Tibial nerve (tissue), 4 donors: ENCODE results near the gene CHL1. TPM values are rescaled to one million over a fixed set of nuclear protein-coding genes. Genes with fewer than 3 reads are reported as not detected.

Source experiments
- DNase-seq, 2 donors: peaks; one replicate each; pipeline ENCODE4 v3.0.0-alpha.2; 2019; ENCODE audit warnings: low spot score in 2 of 2
- H3K27ac ChIP-seq, 4 donors: fragments of 200-600 bp; sonication (generic) in 3 of 4; one replicate each; pipeline ENCODE4 v1.5.1; 2017 to 2019; ENCODE audit warnings: mild to moderate bottlenecking in 1 of 4
- H3K27me3 ChIP-seq, 2 donors: fragments of 200-600 bp; sonication (generic) in 1 of 2; one replicate each; pipeline versions ENCODE4 v1.5.1 to v1.6.0; 2017 to 2019
- H3K36me3 ChIP-seq, 3 donors: fragments of 200-600 bp; sonication (generic); one replicate each; pipeline ENCODE4 v1.5.1; 2018 to 2019
- H3K4me1 ChIP-seq, 4 donors: fragments of 200-600 bp; sonication (generic) in 3 of 4; one replicate each; pipeline ENCODE4 v1.5.1; 2017 to 2019
- H3K4me3 ChIP-seq, 4 donors: fragments of 200-600 bp; sonication (generic) in 3 of 4; one replicate each; pipeline ENCODE4 v1.5.1; 2017 to 2019; ENCODE audit warnings: mild to moderate bottlenecking in 1 of 4, moderate library complexity in 1 of 4
- H3K9me3 ChIP-seq, 4 donors: fragments of 200-600 bp; sonication (generic) in 3 of 4; one replicate each; pipeline ENCODE4 v1.5.1; 2017 to 2019
- EP300 ChIP-seq, 2 donors: sonication (generic); formaldehyde crosslinking; IDR thresholded peaks; one replicate each; pipeline ENCODE4 v1.6.1; 2017; ENCODE audit warnings: antibody characterized with exemption in 2 of 2, mild to moderate bottlenecking in 1 of 2
- POLR2A ChIP-seq, 2 donors: fragments of 450-650 bp; IDR thresholded peaks; one replicate each; pipeline ENCODE4 v1.6.1; 2017; ENCODE audit warnings: antibody characterized with exemption in 2 of 2, mild to moderate bottlenecking in 2 of 2, moderate library complexity in 2 of 2
- WGBS, 2 donors: methylation state at CpG; one replicate each; pipeline ENCODE4 v1.1.5; 2018; 5-methylcytosine and 5-hydroxymethylcytosine counted together
- total RNA-seq, 4 donors: library from RNA; depleted of rRNA; stranded (reverse); fragments of >200 nt; gene quantifications; one replicate each; pipeline ENCODE4 v1.1.0, GENCODE V29; 2016
- TF ChIP-seq, protein P1 (sequence below), 5 experiments: fragments of 200-600 bp in 3 of 5; fragments of 450-650 bp in 2 of 5; sonication (generic) in 3 of 5; IDR thresholded peaks; one replicate each; pipeline ENCODE4 v1.5.1; 2016 to 2019; ENCODE audit warnings: antibody characterized with exemption in 5 of 5, mild to moderate bottlenecking in 3 of 5, moderate library complexity in 2 of 5

Gene CHL1
- total RNA-seq, 4 donors from 2014 or later = 156 to 290 (median 235) TPM

DNA sequence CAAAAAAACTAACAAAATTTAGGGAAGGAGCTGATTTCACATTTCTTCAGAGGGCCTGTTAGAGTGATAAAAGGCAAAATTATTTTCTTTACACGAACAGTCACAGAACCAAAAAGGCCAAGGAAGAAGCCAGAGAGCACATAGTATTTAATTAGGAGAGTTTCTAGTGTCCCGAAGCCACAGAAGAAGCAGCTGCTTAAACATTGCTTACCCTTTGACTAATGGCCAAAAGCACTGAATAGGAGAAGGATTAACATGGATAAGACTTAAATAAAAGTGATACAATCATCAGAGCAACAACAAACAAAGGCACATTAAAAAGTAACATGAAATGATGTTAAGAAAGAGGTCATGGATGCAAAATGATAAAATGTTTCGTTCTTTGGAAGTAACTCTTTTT lies 98.6 kb downstream of the CHL1 start:
- Histone ChIP-seq H3K9me3 (no peaks in the 10 kb centered on the region), H3K27me3 (no peaks in the 10 kb centered on the region), H3K4me1 (no peaks in the 10 kb centered on the region), H3K36me3 (no peaks in the 10 kb centered on the region), H3K27ac (no peak overlapping the region), H3K4me3 (no peak overlapping the region)
- no peak for DNase-seq
- TF ChIP-seq, protein P1, sequence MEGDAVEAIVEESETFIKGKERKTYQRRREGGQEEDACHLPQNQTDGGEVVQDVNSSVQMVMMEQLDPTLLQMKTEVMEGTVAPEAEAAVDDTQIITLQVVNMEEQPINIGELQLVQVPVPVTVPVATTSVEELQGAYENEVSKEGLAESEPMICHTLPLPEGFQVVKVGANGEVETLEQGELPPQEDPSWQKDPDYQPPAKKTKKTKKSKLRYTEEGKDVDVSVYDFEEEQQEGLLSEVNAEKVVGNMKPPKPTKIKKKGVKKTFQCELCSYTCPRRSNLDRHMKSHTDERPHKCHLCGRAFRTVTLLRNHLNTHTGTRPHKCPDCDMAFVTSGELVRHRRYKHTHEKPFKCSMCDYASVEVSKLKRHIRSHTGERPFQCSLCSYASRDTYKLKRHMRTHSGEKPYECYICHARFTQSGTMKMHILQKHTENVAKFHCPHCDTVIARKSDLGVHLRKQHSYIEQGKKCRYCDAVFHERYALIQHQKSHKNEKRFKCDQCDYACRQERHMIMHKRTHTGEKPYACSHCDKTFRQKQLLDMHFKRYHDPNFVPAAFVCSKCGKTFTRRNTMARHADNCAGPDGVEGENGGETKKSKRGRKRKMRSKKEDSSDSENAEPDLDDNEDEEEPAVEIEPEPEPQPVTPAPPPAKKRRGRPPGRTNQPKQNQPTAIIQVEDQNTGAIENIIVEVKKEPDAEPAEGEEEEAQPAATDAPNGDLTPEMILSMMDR (IDR thresholded peaks at IDR 0.05) = no peak
- TF ChIP-seq EP300 (IDR thresholded peaks at IDR 0.05) = no peak
- no peak for TF ChIP-seq POLR2A (IDR thresholded peaks at IDR 0.05)
- WGBS, 2 donors = 51 to 67% methylated on average over 3 of the region's 3 CpGs

DNA sequence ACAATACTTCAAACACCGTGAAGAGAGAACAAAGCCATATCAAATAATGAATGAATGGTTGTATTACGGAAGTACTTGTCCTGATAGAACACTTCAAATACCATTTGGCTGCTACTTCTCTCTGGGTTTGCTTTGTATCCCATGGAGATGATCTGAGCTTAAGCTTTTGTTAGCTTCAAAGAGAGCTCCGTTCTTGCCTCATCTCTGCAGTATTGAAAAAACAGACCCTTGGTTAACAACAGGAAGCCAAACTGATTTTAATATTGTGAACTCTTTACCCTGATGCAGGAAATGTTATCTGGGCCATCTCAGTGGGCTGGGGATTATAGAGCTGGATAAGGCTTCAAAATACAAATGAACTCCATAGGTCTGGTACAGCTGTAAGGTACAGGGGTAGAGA lies 101.0 kb downstream of the CHL1 start:
- Histone ChIP-seq H3K4me3 (no peak overlapping the region), H3K36me3 (no peaks in the 10 kb centered on the region), H3K4me1 (no peaks in the 10 kb centered on the region), H3K27ac (no peak overlapping the region), H3K9me3 (no peaks in the 10 kb centered on the region), H3K27me3 (no peaks in the 10 kb centered on the region)
- TF ChIP-seq EP300 (IDR thresholded peaks at IDR 0.05) (no peak), POLR2A (IDR thresholded peaks at IDR 0.05) (no peak)
- TF ChIP-seq, protein P1 (IDR thresholded peaks at IDR 0.05) = no peak
- WGBS, 2 donors = 52 to 58% methylated on average over 3 of the region's 3 CpGs
- no peak for DNase-seq

DNA sequence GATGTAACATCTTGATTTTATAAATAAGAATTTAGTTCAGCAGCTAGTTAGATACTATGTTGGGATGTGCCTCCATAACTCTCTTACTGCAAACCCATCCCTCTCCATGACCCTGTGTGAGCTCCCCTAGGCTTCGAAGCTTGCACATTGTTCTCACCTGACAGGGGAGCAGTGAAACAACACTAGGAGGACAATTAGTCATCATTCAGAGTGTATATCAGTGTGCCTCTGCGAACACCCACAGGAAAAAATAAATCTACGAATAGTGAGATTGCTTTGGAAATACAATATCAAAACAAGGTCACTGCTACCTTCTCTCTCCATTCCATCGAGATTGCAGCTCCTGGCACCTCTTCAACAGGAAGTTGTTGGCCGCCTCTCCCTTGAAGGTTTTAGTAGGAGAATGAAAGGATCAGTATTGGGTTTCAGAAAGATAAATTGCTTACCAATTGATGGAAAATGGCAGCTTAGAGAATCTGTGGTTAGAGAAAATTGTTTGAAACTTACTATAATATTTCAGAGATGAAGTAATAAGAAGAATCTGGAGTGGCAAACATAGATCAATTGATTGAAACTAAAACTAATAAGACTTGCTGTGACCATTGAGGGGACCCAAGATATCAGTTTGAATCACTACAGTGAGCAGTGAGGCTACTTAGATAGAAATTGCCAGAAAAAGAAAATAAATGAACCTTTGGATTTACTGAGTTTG lies 103.2 kb downstream of the CHL1 start:
- no peak overlapping the region for H3K4me3 ChIP-seq
- H3K9me3 ChIP-seq = no peaks in the 10 kb centered on the region
- H3K4me1 ChIP-seq = no peaks in the 10 kb centered on the region
- DNase-seq = no peak
- H3K27ac ChIP-seq = no peak overlapping the region
- TF ChIP-seq POLR2A (IDR thresholded peaks at IDR 0.05) (no peak), EP300 (IDR thresholded peaks at IDR 0.05) (no peak)
- TF ChIP-seq, protein P1 (IDR thresholded peaks at IDR 0.05) = no peak
- WGBS, 2 donors = 70 to 73% methylated on average over 5 of the region's 5 CpGs
- no peaks in the 10 kb centered on the region for H3K36me3 ChIP-seq
- no peaks in the 10 kb centered on the region for H3K27me3 ChIP-seq

DNA sequence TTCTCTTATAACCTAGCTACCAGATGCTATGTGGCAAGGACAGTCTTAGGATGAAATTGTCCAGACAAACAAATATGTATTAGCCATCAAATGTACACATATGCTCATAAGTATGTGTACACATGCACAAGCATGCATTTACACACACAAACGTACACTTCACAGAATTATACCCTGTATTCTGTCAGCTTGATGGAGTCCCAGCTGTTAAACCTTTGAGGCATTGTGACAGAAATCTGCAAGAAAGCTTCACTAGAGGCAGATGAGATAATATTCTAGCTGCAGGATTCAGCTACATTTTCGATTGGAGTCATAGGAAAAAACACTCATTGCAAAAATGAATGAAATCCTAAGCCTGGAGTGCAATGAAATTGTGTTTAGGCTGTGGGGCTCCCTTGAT lies 110.6 kb downstream of the CHL1 start:
- Histone ChIP-seq H3K9me3 (no peaks in the 10 kb centered on the region), H3K4me3 (no peak overlapping the region), H3K27ac (no peak overlapping the region), H3K4me1 (peaks cover 0 to 4% (median 0%) of the 10 kb centered on the region in 4 donors), H3K36me3 (no peaks in the 10 kb centered on the region), H3K27me3 (no peaks in the 10 kb centered on the region)
- DNase-seq = no peak
- WGBS, 2 donors = 62 to 64% methylated on average over 2 of the region's 2 CpGs
- TF ChIP-seq POLR2A (IDR thresholded peaks at IDR 0.05) = no peak

DNA sequence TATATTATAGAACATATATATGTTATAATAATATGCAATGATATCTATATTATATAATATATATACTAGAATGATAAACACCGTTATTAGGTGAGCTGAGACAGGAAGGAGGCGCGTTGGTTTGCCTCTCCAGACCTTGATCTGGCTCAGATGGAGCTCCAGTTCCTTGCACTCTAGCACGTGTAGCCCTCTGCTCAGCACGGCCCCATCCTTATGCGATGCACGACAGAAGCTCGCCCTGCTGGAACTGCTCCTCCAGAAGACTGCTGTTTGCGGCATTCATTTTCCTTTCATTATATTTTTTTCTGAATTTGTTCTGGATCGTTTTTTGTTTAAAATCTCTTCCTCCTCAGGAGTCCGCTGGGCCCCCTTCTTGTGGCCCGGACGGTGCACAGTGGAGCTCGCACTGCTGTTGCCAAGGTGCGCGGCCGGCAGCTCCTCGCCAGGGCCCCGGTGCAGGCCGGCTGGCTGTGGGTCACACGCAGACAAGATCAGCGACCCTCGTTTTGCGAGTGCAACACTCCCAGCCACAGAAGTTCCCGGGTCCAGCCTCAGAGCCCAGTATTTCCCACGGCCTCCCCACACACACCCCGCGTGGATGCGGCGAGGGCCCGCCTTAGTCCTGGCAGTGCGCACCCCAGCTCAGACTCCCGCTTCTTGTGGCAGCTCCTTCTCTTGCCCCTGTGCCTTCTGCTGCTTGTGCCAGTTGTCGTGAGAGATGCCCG lies 112.2 kb downstream of the CHL1 start:
- Histone ChIP-seq H3K9me3 (no peaks in the 10 kb centered on the region), H3K27me3 (no peaks in the 10 kb centered on the region), H3K36me3 (no peaks in the 10 kb centered on the region), H3K4me3 (no peak overlapping the region), H3K4me1 (peaks cover 0 to 4% (median 0%) of the 10 kb centered on the region in 4 donors), H3K27ac (no peak overlapping the region)
- DNase-seq = no peak
- 39 to 48% methylated on average over 35 of the region's 35 CpGs for WGBS, 2 donors
- no peak for TF ChIP-seq POLR2A (IDR thresholded peaks at IDR 0.05)
- no peak for TF ChIP-seq EP300 (IDR thresholded peaks at IDR 0.05)
- TF ChIP-seq, protein P1 (IDR thresholded peaks at IDR 0.05) = no peak
